HG03159 (cell line): ENCODE data around the gene CYBB.

Experiments used
- ATAC-seq: cut with Tn5 transposase; IDR thresholded peaks from one replicate; pipeline ENCODE4 v1.9.1; 2021; ENCODE audit warnings: mild to moderate bottlenecking, moderate library complexity; ENCODE audit not compliant: unreplicated experiment

CYBB gene

DNA sequence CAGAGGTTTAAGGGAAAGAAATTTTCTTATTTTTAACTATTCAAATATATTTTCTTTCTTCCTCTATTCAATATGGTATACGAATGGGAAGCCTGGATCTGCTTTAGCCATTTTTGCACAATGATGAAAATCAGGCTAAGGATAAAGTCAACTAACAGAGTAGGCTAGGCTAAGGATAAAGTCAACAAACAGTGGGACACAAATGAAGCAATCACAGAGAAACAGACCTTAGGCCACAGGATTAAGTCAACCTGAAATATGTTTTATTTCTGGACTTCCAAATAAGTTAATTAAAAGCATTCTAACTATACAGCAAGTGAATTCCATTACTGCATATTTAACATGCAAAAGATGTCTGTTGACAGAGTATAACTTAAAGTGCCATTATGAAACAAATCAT, 50.5 kb downstream of the CYBB start:
- no peak for ATAC-seq

- ATAC-seq = no peak
Measured at GRCh38 chrX:37834937-37835336, 55.1 kb downstream of the CYBB start.

DNA sequence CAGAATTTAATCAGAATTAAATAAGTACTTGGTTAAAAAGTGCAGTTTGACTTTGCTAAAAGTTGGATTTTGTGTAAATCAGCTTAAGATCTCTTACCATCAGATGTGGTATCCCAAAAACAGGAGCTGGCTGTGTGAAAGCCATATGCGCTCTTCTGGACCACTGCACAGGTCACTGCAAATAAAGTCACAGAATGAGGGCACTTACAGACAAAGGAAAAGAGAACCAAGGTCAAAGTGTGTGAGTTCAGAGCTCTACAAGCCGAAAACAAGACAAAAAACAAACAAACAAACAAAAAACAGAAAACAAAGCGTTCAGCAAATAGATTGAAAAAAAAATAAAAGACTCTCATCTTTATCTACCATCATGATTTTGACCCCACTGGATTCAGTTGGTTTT, 61.1 kb downstream of the CYBB start:
- ATAC-seq = no peak

DNA sequence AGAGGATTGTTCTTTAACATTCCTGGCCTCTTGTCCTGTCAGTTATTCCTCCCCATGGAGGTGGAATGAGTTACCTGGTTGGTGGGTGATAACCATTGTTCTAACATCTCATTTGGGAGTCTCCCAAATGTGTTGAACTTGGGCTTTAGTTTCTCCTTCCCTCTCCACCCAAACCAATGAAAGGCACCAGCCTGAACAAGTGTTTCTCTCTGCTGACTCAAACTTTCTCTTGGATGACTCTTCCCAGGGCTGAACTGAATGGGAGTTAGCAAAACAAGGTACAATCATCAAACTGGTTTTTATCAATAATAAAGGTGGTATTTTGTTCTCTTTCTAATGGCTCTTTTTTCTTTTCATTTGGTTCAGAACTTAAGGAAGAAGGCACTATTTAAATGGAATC, 64.8 kb downstream of the CYBB start:
- ATAC-seq = no peak

DNA sequence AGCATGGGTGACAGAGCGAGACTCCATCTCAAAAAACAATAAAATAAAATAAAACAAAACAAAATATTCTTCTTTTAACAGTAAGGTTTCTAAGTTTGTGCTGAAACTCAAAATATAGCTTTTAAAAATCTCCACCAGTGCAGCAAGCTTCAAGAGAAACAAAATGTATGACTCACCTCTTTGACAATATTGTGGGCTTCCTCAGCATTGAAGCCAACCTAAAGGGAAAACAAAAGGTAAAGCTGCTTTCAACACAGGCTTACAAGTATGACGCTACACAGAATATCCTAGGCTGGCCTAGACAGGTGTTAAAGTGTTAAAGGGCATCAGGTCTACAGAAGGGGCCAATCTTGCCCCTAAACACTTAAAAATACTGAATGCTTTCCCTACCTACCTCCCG, 66.3 kb downstream of the CYBB start:
- no peak for ATAC-seq

DNA sequence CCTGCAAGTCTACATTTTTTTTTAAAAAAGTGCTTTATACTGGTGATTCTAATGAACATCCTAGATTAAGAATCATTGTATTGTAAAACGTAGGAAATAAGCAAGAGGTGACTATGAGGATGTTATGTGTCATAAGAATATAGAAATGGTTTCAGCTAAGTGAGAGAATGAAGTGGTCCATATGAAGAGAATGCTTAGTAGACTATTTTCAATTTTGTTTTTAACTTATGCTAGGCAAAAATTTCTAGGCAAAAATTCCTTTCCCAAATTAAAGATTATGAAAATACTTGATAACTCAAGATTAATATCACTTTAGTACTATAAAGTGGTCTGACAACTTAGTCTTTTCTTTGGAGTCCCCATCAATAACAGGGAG, 66.7 kb downstream of the CYBB start:
- no peak for ATAC-seq

GRCh38 chrX:37846934-37847732, 67.3 kb downstream of the CYBB start, which contains the start of gene DYNLT3:
Gene DYNLT3 (minus strand): TSS chrX:37847571. CDS start chrX:37847510, 61 bp downstream.
- ATAC-seq = peak; percentile 99

DNA sequence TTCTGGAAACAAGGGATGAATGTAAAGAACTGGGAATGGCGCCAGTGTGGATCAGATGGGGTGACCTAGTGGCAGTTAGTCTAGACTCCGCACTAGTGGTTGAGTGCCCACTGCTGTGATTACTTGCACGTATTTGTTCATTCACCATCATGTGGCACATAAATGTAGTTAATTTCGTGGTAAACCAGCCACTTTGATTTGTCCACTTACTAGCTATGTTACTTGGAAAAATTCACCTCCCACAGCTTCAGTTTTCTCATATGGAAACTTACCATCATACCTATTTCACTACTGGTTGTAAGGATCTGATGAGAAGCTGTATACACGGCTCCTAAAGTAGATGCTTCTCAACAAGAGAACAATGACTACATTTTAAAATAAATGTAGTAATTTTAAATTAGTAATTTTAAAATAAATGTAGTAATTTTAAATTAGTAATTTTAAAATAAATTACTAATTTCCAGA, 67.9 kb downstream of the CYBB start:
- no peak for ATAC-seq

DNA sequence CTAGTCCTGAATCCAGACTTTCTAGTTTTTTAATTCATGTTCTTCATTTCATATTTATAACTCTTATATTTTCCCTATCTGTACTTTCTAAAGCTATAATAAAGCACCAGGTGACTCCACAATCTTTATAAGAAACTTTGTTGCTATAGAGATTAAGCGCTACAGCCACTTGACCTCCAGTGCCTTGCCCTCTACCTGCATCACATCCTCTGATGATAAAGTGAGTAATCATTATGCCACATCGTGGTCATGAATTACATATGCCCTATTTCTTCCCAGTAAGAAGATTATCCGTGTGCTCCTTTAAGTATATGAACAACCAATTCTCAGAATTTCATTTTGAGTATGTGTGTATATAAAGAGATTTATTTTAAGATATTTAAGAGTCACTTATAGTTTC, 74.3 kb downstream of the CYBB start:
- no peak for ATAC-seq

DNA sequence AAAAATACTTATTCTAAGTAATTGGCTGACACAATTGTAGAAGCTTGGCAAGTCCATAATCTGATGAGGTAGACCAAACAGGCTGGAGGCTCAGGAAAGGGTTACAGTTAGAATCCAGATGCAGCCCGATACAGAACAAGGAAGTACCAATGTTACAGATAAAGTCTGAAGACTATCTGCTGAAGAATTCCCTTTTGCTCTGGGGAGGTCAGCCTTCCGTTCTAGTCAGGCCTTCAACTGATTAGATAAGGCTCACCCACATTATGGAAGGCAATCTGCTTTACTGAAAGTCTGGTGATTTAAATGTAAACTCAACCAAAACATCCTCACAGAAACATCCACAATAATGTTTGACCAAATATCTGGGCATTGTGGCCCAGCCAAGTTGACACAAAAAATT, 74.9 kb downstream of the CYBB start:
- no peak for ATAC-seq

- ATAC-seq = no peak
Measured at GRCh38 chrX:37860721-37861120, 80.9 kb downstream of the CYBB start.

DNA sequence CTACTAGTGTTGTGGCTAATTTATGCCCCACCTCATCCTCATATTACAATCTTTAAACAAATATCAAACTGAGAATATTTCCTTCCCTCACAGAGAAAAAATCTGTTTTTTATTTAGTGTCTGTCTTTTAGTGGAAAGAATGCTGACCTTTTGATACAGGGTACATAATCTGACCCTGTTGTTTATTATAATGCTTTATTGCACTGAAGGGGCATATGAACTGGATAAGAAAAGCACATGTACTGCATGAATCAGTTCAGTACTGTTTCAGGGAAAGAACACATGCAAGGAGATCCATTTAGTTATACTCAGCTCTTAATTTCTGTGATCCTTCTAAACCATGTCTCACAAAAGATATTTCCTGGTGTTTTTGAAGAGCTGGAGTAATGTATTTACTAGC, 83.0 kb downstream of the CYBB start:
- ATAC-seq = no peak
